ENCODE measurements around the gene CHST14.

CHST14 gene

GRCh38 chr15:40489274-40490175 lies 18.7 kb downstream of the CHST14 start:
- no peak for DNase-seq (ENCODE audit: low spot score)

- no peak for DNase-seq (ENCODE audit: low spot score)
Observed at GRCh38 chr15:40493089-40493840, 22.5 kb downstream of the CHST14 start.

- DNase-seq (ENCODE audit: low spot score), result no peak
Observed at GRCh38 chr15:40495516-40495915, 24.7 kb downstream of the CHST14 start.

GRCh38 chr15:40498418-40498817 lies 27.6 kb downstream of the CHST14 start:
- no peak for DNase-seq (ENCODE audit: low spot score)

- DNase-seq (ENCODE audit: low spot score), result no peak
Observed at GRCh38 chr15:40498891-40499290, 28.1 kb downstream of the CHST14 start.

- DNase-seq (ENCODE audit: low spot score), result no peak
Observed at GRCh38 chr15:40499931-40500330, 29.1 kb downstream of the CHST14 start.

- no peak for DNase-seq (ENCODE audit: low spot score)
Observed at GRCh38 chr15:40500568-40501330, 30.0 kb downstream of the CHST14 start.

- DNase-seq (ENCODE audit: low spot score), result no peak
Observed at GRCh38 chr15:40501487-40501886, 30.7 kb downstream of the CHST14 start.

GRCh38 chr15:40506964-40507571 lies 36.3 kb downstream of the CHST14 start:
- DNase-seq (ENCODE audit: low spot score), result peak; percentile 71

GRCh38 chr15:40508216-40508615 lies 37.4 kb downstream of the CHST14 start:
- DNase-seq (ENCODE audit: low spot score), result no peak

GRCh38 chr15:40510201-40510600 lies 39.4 kb downstream of the CHST14 start:
- no peak for DNase-seq (ENCODE audit: low spot score)

- DNase-seq (ENCODE audit: low spot score), result peak; percentile 21
Observed at GRCh38 chr15:40511093-40511471, 40.3 kb downstream of the CHST14 start.

- peak; percentile 19 for DNase-seq (ENCODE audit: low spot score)
Observed at GRCh38 chr15:40511472-40512133, 40.8 kb downstream of the CHST14 start.

- DNase-seq (ENCODE audit: low spot score), result no peak
Observed at GRCh38 chr15:40512440-40512839, 41.7 kb downstream of the CHST14 start.

- no peak for DNase-seq (ENCODE audit: low spot score)
Observed at GRCh38 chr15:40513609-40514008, 42.8 kb downstream of the CHST14 start.

GRCh38 chr15:40516322-40516721 lies 45.5 kb downstream of the CHST14 start:
- DNase-seq (ENCODE audit: low spot score), result no peak

All from cerebellar cortex (tissue), 1 donor.